ENCODE results near the gene BLTP3B.

DNA sequence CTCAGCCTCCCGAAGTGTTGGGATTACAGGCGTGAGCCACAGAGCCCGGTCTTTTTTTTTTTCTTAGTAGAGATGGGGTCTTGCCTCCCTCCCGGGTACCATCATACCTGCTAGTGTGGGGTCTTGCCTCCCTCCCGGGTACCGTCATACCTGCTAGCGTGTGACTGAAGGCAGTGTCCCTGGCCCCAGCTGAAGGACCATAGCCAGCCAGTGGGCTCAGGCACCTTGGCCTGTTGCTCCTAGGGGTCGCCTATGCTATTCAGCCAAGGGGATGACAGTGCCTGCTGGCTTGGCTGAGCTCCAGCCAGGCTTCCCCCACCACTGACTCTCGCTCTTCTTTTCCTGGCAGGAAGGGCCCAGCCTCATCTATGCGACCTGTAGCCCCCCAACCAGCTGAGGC lies 10.5 kb upstream of the BLTP3B start:
- TF ChIP-seq, protein P1, sequence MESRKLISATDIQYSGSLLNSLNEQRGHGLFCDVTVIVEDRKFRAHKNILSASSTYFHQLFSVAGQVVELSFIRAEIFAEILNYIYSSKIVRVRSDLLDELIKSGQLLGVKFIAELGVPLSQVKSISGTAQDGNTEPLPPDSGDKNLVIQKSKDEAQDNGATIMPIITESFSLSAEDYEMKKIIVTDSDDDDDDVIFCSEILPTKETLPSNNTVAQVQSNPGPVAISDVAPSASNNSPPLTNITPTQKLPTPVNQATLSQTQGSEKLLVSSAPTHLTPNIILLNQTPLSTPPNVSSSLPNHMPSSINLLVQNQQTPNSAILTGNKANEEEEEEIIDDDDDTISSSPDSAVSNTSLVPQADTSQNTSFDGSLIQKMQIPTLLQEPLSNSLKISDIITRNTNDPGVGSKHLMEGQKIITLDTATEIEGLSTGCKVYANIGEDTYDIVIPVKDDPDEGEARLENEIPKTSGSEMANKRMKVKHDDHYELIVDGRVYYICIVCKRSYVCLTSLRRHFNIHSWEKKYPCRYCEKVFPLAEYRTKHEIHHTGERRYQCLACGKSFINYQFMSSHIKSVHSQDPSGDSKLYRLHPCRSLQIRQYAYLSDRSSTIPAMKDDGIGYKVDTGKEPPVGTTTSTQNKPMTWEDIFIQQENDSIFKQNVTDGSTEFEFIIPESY (IDR thresholded peaks at IDR 0.05): no peak
- TF ChIP-seq HNF4G (IDR thresholded peaks at IDR 0.05): no peak
- TF ChIP-seq, protein P2, sequence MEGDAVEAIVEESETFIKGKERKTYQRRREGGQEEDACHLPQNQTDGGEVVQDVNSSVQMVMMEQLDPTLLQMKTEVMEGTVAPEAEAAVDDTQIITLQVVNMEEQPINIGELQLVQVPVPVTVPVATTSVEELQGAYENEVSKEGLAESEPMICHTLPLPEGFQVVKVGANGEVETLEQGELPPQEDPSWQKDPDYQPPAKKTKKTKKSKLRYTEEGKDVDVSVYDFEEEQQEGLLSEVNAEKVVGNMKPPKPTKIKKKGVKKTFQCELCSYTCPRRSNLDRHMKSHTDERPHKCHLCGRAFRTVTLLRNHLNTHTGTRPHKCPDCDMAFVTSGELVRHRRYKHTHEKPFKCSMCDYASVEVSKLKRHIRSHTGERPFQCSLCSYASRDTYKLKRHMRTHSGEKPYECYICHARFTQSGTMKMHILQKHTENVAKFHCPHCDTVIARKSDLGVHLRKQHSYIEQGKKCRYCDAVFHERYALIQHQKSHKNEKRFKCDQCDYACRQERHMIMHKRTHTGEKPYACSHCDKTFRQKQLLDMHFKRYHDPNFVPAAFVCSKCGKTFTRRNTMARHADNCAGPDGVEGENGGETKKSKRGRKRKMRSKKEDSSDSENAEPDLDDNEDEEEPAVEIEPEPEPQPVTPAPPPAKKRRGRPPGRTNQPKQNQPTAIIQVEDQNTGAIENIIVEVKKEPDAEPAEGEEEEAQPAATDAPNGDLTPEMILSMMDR (IDR thresholded peaks at IDR 0.05; ENCODE audit: low read depth, low read length, missing input control): no peak
- TF ChIP-seq, protein P3, sequence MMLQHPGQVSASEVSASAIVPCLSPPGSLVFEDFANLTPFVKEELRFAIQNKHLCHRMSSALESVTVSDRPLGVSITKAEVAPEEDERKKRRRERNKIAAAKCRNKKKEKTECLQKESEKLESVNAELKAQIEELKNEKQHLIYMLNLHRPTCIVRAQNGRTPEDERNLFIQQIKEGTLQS (IDR thresholded peaks at IDR 0.05): no peak
- TF ChIP-seq FOXA1 (IDR thresholded peaks at IDR 0.05): no peak
- TF ChIP-seq, protein P4, sequence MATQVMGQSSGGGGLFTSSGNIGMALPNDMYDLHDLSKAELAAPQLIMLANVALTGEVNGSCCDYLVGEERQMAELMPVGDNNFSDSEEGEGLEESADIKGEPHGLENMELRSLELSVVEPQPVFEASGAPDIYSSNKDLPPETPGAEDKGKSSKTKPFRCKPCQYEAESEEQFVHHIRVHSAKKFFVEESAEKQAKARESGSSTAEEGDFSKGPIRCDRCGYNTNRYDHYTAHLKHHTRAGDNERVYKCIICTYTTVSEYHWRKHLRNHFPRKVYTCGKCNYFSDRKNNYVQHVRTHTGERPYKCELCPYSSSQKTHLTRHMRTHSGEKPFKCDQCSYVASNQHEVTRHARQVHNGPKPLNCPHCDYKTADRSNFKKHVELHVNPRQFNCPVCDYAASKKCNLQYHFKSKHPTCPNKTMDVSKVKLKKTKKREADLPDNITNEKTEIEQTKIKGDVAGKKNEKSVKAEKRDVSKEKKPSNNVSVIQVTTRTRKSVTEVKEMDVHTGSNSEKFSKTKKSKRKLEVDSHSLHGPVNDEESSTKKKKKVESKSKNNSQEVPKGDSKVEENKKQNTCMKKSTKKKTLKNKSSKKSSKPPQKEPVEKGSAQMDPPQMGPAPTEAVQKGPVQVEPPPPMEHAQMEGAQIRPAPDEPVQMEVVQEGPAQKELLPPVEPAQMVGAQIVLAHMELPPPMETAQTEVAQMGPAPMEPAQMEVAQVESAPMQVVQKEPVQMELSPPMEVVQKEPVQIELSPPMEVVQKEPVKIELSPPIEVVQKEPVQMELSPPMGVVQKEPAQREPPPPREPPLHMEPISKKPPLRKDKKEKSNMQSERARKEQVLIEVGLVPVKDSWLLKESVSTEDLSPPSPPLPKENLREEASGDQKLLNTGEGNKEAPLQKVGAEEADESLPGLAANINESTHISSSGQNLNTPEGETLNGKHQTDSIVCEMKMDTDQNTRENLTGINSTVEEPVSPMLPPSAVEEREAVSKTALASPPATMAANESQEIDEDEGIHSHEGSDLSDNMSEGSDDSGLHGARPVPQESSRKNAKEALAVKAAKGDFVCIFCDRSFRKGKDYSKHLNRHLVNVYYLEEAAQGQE (IDR thresholded peaks at IDR 0.05): no peak

Data from liver (tissue), 3 donors.